Lower leg skin (tissue), 3 donors: ENCODE results near the gene PNPLA8.

ENCODE experiments used
- CTCF ChIP-seq, 3 donors: fragments of 450-650 bp; IDR thresholded peaks; one replicate each; pipeline ENCODE4 v1.5.1; 2016; ENCODE audit warnings: antibody characterized with exemption in 3 of 3, mild to moderate bottlenecking in 3 of 3, moderate library complexity in 2 of 3
- POLR2A ChIP-seq, 2 donors: fragments of 450-650 bp; IDR thresholded peaks; one replicate each; pipeline ENCODE4 v1.6.1; 2016 to 2017; ENCODE audit warnings: antibody characterized with exemption in 2 of 2, mild to moderate bottlenecking in 1 of 2, moderate library complexity in 1 of 2

GRCh38 chr7:108498481-108498880, 27.5 kb downstream of the PNPLA8 start:
- TF ChIP-seq POLR2A (IDR thresholded peaks at IDR 0.05) (no peak), CTCF (IDR thresholded peaks at IDR 0.05) (no peak)
